Esophagus muscularis mucosa (tissue), 3 donors: ENCODE measurements around the gene NDST1.

Experiments used
- CTCF ChIP-seq, 3 experiments: fragments of 200-600 bp in 2 of 3; fragments of 450-650 bp in 1 of 3; sonication (generic) in 2 of 3; IDR thresholded peaks; one replicate each; pipeline ENCODE4 v1.5.1; 2017 to 2019; ENCODE audit warnings: antibody characterized with exemption in 3 of 3, mild to moderate bottlenecking in 2 of 3, moderate library complexity in 1 of 3
- POLR2A ChIP-seq: fragments of 450-650 bp; IDR thresholded peaks from one replicate; pipeline ENCODE4 v1.6.1; 2017; ENCODE audit warnings: antibody characterized with exemption, moderate library complexity, mild to moderate bottlenecking, low read depth
- POLR2AphosphoS5 ChIP-seq, 2 donors: sonication (generic); formaldehyde crosslinking; IDR thresholded peaks; one replicate each; pipeline ENCODE4 v1.6.1; 2017; ENCODE audit warnings: antibody characterized with exemption in 2 of 2

- TF ChIP-seq POLR2A, result no peak
- TF ChIP-seq CTCF (IDR thresholded peaks at IDR 0.05), result no peak
- TF ChIP-seq POLR2AphosphoS5 (IDR thresholded peaks at IDR 0.05), result no peak
Measured at GRCh38 chr5:150498971-150499370, 9.0 kb upstream of the NDST1 start.
